ENCODE data around the gene PRR16. TPM values are rescaled to one million over a fixed set of nuclear protein-coding genes. Genes with fewer than 3 reads are reported as not detected.
A peak's percentile ranks its signal among the peaks of the same experiment; 100 is the strongest.
"Not testable (repeated sequence)": the region's sequence is repeated elsewhere in the genome, so short reads cannot be mapped to it uniquely, and the experiment has no call there.

Gene PRR16
- total RNA-seq, 1 experiment from 2014 or later = 20.8 TPM

DNA sequence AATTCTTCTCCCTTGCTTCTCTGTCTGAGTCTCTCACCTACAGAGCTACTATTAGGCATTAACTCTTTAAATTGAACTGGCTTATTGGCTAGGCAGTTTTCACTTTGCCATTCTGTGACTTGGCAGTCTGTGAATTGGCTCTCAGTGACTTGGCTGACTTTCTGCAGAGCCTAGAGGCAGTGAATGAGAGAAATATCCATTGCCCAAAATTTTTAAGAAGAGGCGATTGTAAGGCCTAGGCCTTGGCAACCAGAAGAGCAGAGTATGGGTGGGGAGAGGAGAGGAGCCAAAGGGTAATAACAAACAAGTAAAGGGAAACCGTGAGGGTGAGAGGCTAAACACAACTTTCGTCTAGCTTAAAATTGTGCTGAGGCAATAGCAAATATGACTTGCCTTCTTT lies 176.7 kb downstream of the PRR16 start:
- no peak for DNase-seq (ENCODE audit: low read depth)

DNA sequence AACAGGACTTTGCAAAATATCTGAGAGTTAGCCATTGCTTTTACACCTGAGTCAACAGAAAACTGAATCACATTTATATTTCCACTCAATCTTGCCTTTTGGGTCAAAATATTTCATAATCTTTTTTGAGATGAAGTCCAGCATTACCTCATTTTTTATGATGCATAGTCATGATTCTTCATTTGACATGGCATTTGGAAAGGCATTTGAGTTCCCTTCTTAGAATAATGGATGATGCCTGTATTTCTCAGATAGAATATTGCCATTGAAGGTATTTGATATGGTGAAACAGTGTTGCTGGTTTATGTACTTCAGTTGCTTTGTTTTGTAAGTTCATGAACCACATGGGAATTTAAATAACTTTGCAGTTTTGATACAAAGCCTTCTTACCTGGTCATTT lies 180.4 kb downstream of the PRR16 start:
- DNase-seq (ENCODE audit: low read depth) = no peak

DNA sequence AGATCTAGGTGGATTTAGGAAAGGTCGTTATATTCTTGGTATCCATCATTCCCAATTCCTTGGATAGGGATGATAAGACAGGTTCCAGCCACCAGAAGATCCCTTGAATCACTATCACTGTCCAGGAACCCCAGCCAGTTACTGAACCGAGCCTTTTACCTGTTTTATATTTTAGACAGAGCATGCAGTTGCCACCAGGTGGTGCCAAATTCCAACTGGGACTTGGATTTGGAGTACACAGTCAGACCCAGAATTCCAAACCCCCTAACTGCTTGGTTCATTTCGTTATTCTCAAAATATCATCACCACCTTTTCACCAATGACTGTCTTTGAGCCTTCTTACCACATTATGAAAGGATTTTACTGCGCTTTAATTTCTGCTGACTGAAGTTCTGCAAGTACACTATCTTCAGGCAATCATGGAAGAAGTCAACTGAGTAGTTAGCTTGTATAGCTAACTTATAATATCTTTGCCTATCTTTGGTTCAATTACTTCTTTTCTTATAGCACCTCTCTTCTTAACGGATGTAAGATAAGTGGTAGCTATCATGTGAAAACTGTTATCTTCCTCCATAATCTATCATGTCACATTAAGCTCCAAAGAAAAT lies 191.8 kb downstream of the PRR16 start:
- DNase-seq (ENCODE audit: low read depth) = peak; percentile 58

DNA sequence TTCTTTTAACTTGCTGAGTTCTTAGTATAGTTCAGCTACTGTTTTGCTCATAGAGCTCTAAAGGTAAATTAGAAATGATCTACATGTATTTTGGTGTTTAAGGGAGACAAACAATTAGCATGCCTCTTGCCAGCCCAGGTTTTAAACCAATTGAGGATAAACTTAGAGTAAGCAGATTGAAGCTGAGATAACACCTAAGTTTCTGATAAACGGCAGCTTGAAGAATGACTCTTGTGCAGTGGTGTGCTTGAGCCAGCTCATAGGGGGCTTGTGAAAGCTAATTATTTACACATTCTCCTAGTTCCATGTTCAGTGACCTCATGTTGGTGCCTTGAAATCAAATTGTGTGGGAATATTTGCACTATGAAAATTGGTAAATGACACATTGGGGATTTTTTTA lies 193.0 kb downstream of the PRR16 start:
- peak; percentile 6 for DNase-seq (ENCODE audit: low read depth)

DNA sequence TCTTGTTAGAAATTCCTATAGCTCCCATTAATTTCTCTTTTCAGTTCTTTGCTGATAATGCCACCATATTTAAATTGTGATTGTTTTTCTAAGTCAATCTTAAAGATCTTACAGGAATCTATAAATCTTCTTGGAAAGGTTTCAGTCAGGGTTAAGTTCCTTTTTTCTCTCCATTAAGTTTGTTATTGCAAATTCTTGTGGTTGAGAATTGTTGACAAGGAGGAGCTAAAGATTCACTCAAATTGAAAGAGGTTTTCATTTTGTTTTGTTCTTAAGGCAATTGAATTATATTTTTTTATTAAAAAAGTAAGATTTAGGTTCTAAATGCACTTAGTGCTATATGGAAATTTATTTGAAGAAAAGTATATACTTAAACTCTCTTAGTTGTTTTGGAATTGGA lies 213.4 kb downstream of the PRR16 start:
- peak; percentile 34 for DNase-seq (ENCODE audit: low read depth)

DNA sequence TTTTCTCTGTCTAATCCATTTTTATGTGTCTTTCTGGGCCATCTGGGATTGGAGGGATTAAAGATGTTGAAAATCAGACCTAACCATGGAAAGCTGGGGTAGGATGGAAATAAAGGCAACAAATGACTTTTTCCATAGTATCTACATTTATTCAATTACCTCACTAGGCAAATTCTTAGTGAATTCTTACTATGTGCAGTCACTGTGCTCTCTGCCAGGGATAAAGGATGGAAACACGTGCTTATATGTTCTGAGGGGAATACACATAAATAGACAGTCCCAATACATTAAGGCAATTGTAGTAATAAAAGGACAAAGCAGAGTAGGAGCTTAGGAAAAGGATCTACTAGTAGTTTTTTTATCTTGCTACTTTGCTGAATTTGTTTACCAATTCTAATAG lies 214.2 kb downstream of the PRR16 start:
- DNase-seq (ENCODE audit: low read depth) = peak; percentile 23

DNA sequence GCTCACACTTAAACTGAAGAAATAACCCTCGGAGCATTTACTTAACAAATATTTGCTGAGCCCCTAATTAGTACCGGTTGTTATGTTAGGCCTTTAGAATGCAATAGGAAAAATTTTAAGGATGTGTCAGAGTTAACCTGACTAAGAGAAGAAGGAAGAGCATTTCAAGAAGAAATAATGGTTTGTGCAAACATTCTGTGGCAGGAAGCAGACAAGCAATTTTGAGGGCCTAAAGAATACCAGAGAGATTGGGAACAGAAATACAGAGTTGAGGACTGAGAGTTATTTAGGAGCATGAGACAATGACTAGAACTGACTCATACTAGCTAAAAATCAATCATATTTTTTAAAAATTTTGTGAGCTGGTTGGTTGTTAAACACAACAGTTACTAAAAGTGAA lies 218.8 kb downstream of the PRR16 start:
- DNase-seq (ENCODE audit: low read depth) = peak; percentile 65

DNA sequence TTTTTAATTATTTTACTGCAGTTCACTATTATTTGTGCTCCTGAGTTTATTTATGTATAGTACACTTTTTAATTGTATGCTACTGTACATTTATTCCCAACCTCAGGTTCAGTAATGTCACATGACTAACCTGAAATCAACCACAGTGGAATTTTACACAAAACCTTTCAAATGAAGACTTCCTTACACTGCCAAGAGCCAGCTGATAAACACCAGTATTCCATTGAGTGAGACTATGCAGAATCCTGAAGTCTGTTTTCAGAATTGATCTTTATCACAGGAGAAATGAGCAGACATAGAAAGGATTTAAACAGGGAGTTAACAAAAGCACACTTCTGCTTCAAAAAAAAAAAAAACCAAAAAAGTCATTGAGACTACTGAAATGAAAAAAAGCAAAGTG lies 219.5 kb downstream of the PRR16 start:
- peak; percentile 54 for DNase-seq (ENCODE audit: low read depth)

DNA sequence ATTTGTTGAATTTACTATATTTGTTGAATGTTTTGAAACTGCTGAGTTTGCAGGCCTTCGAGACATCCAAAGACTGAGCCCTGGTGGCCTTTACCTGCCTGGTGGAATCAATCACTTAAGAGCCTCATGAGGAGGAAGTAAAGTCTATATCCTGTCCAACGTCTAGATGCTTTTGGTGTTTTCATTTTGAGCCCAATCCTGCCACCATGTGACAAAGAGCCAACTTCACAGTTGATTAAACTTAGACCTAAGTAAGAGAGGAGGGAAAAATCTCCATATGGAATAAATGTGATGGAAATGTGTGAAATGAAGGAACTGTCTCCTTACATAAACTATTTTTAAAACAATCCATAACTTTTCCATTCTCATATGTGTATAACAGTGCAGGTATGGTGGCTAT lies 220.1 kb downstream of the PRR16 start:
- peak; percentile 46 for DNase-seq (ENCODE audit: low read depth)

DNA sequence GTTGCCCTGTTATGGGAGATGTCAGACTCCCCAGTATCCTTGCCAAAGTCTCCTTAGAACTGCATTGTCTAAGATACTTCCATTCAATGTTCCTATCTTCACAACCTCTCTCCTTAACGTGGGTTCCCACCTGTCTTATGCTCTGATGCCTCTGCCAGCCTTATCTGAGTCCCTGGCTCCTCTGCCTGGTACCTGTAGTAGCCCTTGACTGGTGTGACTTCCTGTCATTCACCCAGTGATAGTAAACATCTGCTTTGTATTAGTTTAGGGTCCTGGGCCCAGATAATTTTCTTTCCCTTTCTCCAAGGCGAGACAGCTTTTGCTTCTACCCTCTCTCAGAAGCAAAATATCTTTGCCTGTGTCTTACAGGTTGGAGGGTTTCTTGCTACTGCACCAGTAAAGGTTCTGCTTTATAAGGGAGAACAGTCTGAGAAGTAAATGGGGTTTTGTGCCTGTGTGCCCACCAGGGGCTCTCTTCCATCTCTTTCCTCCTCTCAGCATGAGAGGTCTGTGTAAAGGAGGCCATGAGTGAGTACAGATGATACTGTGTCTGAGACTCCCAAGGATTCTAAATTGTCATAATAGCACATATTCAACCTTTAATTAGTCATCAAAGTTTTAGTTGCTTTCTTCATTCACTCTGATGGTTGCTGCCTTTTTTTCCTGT lies 220.8 kb downstream of the PRR16 start:
- DNase-seq (ENCODE audit: low read depth) = peak; percentile 34

DNA sequence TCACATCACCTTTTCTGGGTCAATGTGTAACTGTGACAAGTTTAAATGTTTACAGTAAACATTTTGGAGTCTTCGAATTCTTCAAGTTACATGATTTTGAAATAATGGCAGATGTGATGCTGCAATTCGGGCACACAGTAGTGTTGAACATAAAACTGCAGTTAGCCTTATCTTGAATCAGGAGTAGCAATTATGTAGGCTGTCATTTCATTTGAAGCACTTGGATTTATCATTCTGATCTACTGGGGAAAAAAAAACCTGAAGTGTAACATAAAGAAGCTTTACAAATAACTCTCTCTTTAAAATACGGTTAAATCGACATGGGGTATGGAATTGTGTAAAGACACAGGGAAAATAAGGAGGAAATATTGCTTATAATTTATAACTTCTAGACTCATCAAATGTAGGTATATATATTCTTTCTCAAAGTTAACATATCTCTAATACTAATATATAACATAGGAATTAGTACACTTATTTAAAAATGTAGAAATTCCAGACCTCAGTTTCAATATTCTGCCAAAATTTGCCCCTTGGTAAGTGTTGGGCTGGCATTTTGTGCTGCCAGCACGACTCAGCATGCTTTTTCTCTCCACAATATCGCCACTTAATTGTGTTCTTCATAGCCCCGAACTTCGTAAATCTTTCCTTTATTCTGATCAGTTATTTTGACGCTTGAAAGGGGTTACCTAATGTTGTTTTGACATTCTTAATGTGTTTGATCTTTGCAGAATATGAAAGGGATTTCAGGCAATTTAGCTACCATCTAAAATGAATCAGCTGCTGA lies 226.7 kb downstream of the PRR16 start:
- peak; percentile 30 for DNase-seq (ENCODE audit: low read depth)

DNA sequence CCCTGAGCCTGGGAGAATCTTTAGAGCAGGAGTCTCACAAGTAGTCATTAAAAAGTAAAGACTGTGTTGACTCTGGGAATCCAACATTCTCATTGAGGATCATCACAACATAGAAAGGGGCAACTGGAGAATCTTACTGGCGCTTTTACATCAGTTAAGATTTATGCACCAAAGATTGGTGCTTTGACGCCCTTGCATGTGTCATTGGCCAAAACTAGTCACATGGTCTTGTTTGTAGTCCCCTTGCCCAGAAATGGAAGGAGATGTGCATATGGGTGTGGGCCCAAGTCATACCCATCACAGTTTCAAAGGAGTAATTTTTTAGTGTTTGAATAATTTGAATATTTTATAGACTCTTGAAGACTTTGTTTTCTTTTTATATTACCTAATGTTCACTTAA lies 228.2 kb downstream of the PRR16 start:
- no peak for DNase-seq (ENCODE audit: low read depth)

DNA sequence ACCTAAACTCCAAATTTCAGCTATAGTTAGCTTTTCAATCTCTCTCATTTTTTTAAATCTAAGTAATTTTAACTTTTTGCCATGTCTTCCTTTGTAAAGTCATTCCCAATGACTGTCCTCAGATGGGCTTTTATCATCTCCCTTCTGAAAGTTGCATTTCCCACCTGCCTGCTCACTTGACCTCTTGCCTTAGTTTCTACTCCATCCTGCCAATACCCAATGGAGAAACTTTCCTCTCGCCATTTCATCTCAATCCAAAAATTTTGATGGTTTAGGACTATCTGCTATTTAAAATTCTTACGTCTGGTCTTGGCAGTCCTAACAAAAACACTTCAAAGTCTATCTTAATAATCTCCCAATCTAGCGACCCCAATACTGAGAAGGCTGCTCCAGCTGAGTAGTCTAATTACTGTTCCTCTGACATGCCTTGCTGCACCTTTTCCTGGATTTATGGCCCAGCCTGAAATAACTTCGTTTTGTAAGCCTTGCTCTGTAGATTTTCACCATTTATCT lies 231.3 kb downstream of the PRR16 start:
- no peak for DNase-seq (ENCODE audit: low read depth)

DNA sequence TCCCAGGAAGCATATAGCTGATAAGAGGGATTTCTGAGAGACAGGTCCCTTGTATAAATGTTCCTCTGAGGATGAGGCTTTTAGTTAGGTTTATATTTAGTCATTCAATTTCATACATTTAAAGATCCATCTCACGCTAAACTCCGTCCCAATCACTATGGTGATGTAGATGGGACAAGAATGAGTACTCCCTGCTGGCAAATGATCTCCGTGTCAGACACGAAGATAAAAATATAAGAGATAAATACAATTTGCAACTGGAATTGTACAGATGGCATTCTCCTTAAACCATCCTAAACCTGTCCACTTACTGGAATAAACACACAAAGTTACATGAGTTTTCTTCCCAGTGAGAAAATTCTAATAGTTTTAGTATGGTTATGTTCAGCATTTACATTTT lies 233.0 kb downstream of the PRR16 start:
- DNase-seq (ENCODE audit: low read depth) = no peak

DNA sequence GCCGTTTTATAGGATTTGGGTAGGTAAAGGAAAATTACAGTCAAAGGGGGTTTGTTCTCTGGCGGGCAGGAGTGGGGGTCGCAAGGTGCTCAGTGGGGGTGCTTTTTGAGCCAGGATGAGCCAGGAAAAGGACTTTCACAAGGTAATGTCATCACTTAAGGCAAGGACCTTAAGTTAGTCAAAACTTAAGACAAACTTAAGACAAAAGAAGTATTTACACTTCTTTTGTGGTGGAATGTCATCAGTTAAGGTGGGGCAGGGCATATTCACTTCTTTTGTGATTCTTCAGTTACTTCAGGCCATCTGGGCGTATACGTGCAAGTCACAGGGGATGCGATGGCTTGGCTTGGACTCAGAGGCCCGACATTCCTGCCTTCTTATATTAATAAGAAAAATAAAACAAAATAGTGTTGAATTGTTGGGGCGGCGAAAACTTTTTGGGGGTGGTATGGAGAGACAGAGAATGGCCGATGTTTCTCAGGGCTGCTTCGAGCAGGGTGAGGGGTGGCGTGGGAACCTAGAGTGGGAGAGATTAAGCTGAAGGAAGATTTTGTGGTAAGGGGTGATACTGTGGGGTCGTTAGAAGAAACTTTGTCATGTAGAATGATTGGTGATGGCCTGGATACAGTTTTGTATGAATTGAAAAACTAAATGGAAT lies 233.7 kb downstream of the PRR16 start:
- not testable (repeated sequence) for DNase-seq (ENCODE audit: low read depth)

DNA sequence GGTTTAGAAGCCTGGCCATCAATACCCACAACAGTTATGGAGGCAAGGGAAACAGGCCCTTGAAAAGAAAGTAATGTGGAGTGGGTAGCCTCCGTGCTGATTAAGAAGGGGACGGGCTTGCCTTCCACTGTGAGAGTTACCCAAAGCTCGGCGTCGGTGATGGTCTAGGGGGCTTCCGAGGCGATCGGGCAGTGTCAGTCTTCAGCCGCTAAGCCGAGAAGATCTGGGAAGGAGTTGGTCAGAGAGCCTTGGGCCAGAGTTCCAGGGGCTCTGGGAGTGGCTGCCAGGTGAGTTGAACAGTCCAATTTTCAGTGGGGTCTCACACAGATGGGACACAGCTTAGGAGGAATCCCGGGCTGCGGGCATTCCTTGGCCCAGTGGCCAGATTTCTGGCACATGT lies 236.6 kb downstream of the PRR16 start:
- DNase-seq (ENCODE audit: low read depth) = not testable (repeated sequence)

DNA sequence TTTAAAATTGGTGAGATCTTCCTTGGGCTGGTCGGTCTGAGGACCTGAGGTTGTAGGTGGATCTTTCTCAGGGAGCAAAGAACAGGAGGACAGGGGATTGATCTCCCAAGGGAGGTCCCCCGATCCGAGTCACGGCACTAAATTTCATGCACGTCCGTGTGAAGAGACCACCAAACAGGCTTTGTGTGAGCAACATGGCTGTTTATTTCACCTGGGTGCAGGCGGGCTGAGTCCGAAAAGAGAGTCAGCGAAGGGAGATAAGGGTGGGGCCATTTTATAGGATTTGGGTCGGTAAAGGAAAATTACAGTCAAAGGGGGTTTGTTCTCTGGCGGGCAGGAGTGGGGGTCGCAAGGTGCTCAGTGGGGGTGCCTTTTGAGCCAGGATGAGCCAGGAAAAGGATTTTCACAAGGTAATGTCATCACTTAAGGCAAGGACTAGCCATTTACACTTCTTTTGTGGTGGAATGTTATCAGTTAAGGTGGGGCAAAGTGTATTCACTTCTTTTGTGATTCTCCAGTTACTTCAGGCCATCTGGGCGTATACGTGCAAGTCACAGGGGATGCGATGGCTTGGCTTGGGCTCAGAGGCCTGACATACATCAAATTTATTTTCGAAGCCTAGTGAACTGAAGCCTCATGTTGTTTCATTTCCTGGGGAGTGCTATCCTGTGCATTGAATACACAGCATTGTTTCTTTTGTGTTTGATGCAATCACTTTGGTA lies 238.9 kb downstream of the PRR16 start:
- DNase-seq (ENCODE audit: low read depth) = not testable (repeated sequence)

DNA sequence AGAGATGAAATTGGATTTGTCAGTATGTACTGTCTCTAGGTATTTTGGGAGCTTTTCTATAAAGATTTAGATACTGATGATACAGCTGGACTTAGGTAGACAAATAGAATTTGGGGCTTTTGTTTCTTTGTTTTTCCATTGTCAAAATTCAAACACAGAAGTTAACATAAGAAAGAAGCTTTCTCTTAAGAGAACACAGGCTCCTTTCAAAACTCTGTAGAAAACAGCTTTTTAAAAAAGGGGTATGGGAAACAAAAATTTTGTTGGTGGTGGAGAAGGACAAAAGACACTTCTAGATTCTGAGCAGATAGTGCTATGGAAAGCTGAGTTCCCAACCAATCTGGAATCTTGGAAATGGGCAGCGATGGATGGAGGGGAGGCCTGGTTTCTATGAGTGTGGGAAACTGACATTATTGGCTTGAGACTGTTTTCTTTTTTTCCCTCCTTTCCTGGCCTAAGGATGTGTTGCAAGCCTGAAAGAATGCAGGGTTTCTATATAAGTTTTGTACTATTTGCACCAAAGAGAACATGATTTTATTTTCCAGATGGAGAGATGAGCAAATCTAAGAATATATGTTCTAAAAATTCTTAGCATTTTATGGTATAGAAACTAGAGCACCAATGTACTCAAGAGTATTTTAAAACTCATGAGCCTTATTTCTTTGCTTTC lies 240.0 kb downstream of the PRR16 start:
- no peak for DNase-seq (ENCODE audit: low read depth)

DNA sequence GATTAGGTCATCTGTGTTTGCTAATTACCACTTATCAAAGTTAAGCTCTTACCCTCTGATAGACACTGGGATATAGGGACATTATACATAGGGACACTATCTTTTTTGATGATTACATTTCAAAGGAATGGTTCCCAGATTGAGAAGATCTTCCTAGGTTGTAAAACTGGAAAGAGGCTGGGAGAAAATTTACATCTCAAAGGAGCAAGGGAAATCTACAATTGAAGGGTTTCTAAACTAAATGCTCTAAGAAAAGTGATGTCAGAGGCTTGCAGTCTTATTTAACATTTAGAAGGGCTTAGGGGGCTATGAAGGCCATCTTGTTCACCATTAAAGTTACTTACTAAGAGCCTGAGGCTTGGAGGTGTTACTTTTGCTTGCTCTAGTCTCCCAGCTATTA lies 242.8 kb downstream of the PRR16 start:
- no peak for DNase-seq (ENCODE audit: low read depth)

DNA sequence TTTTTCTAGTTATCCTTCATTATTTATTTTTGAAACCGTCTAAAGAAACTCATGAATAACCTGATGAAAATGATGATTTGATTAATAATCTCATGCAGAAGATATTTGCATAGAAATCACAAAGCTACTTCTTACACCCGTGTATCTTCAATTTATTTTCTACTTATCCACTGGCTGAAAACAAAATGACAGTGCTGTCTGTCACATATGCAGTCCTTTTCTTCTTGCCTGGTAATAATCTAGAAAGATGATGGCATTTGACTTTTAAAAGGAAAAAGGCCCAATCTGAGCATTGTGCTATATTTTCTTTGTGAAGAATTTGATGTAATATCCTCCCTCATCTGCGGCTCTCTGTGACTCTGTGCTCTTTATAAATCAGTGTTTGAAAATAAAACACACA lies 253.3 kb downstream of the PRR16 start:
- DNase-seq (ENCODE audit: low read depth) = no peak

DNA sequence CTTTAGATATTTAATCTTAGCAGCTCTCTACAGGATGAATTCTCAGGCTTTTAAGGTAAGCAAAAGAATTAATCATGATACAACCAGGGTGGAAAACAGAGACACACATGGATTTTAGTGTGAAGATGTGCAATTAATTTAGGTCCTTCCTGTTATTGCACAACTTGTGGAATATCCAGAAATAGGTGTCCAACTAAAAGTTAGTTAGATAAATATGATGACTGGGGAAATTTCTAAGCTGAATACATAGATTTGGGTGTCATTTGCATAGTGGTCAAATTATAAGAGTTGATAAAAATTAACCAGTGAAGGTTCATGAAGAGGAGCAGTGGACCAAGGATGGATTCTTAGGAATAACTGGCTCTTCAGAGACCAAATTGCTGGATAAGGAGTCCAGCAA lies 266.1 kb downstream of the PRR16 start:
- no peak for DNase-seq (ENCODE audit: low read depth)
